Fibroblast of mammary gland (primary cell): Measurements from ENCODE around the gene PIP4K2A.

Source experiments
- DNase-seq: peaks from one replicate; pipeline ENCODE4 v3.0.0-alpha.2; 2010; ENCODE audit warnings: low read depth
- H3K4me3 ChIP-seq: 2 replicates; pipeline ENCODE4 v1.5.1; 2011; ENCODE audit warnings: low read depth, mild to moderate bottlenecking, low read length, moderate library complexity; ENCODE audit not compliant: control insufficient read depth
- CTCF ChIP-seq: conservative IDR thresholded peaks from 2 replicates; pipeline ENCODE4 v1.5.1; 2011; ENCODE audit warnings: low read depth, low read length, inconsistent platforms; ENCODE audit not compliant: control insufficient read depth, insufficient read depth

Gene PIP4K2A

GRCh38 chr10:22554461-22555182, 159.8 kb downstream of the PIP4K2A start:
- DNase-seq = peak; percentile 88
- H3K4me3 ChIP-seq = no peak overlapping the region
- TF ChIP-seq CTCF = no peak

- DNase-seq = peak; percentile 25
- H3K4me3 ChIP-seq = no peak overlapping the region
- TF ChIP-seq CTCF = no peak
Observed at GRCh38 chr10:22553452-22553995, 160.9 kb downstream of the PIP4K2A start.

- DNase-seq = peak; percentile 83
- H3K4me3 ChIP-seq = no peak overlapping the region
- no peak for TF ChIP-seq CTCF
Observed at GRCh38 chr10:22552888-22553378, 161.4 kb downstream of the PIP4K2A start.

- no peak for DNase-seq
- no peak for TF ChIP-seq CTCF
- H3K4me3 ChIP-seq = no peak overlapping the region
Observed at GRCh38 chr10:22551681-22552365, 162.6 kb downstream of the PIP4K2A start.

GRCh38 chr10:22550732-22551131, 163.6 kb downstream of the PIP4K2A start:
- peak; percentile 31 for DNase-seq
- H3K4me3 ChIP-seq = no peak overlapping the region
- TF ChIP-seq CTCF = peak; percentile 53

- no peak overlapping the region for H3K4me3 ChIP-seq
- no peak for TF ChIP-seq CTCF
- DNase-seq = no peak
Observed at GRCh38 chr10:22548344-22548743, 166.0 kb downstream of the PIP4K2A start.
